IMR-90 (cell line): ENCODE measurements around the gene ZRANB3.

Experiments used
- BHLHE40 ChIP-seq: fragments of 150-350 bp; IDR thresholded peaks from 2 replicates; pipeline ENCODE4 v1.6.1; 2016; ENCODE audit warnings: mild to moderate bottlenecking, low read depth, low read length
- MXI1 ChIP-seq: IDR thresholded peaks from 2 replicates; pipeline ENCODE4 v1.6.1; 2012; ENCODE audit warnings: low read depth, mild to moderate bottlenecking, low read length, moderate library complexity, borderline replicate concordance
- POLR2A ChIP-seq: IDR thresholded peaks from 2 replicates; pipeline ENCODE4 v1.6.1; 2012; ENCODE audit warnings: mild to moderate bottlenecking, low read depth, low read length
- RAD21 ChIP-seq: IDR thresholded peaks from 2 replicates; pipeline ENCODE4 v1.6.1; 2012; ENCODE audit warnings: low read length, improper control_type of control experiment
- RCOR1 ChIP-seq: IDR thresholded peaks from 2 replicates; pipeline ENCODE4 v1.6.1; 2012; ENCODE audit warnings: mild to moderate bottlenecking, low read length, improper control_type of control experiment; ENCODE audit not compliant: insufficient replicate concordance
- RFX5 ChIP-seq: IDR thresholded peaks from 2 replicates; pipeline ENCODE4 v1.8.0; 2012; ENCODE audit warnings: low read depth, mild to moderate bottlenecking, low read length, moderate library complexity
- SMC3 ChIP-seq: fragments of 150-350 bp; IDR thresholded peaks from 2 replicates; pipeline ENCODE4 v1.6.1; 2016; ENCODE audit warnings: low read depth, mild to moderate bottlenecking, antibody characterized with exemption, low read length, moderate library complexity
- USF2 ChIP-seq: fragments of 150-350 bp; IDR thresholded peaks from 2 replicates; pipeline ENCODE4 v1.6.1; 2017; ENCODE audit warnings: mild to moderate bottlenecking, antibody characterized with exemption, low read length, low read depth
- TF ChIP-seq, protein P1 (sequence below): conservative IDR thresholded peaks from 2 replicates; pipeline ENCODE4 v1.5.1; 2012; ENCODE audit warnings: mild to moderate bottlenecking, low read depth, low read length, improper control_type of control experiment

DNA sequence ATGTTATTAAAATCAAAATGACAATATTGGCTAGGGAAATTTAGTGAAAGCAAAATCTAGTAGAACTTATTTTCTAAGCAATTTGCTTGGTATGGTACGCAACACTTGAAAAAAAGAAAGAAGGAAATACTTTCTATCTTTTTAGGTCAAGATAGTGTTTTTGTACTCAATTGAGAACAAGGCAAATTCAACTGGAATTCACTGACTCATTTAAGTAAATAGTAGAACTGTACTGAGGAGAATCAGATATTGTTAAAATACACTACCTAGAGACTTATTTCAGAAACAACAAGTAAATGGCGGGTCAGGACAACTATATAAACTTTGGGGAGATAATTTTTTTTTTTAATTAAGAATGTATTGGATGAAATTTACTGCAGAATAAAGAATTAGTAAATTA, 18.9 kb downstream of the ZRANB3 start:
- TF ChIP-seq, protein P1, sequence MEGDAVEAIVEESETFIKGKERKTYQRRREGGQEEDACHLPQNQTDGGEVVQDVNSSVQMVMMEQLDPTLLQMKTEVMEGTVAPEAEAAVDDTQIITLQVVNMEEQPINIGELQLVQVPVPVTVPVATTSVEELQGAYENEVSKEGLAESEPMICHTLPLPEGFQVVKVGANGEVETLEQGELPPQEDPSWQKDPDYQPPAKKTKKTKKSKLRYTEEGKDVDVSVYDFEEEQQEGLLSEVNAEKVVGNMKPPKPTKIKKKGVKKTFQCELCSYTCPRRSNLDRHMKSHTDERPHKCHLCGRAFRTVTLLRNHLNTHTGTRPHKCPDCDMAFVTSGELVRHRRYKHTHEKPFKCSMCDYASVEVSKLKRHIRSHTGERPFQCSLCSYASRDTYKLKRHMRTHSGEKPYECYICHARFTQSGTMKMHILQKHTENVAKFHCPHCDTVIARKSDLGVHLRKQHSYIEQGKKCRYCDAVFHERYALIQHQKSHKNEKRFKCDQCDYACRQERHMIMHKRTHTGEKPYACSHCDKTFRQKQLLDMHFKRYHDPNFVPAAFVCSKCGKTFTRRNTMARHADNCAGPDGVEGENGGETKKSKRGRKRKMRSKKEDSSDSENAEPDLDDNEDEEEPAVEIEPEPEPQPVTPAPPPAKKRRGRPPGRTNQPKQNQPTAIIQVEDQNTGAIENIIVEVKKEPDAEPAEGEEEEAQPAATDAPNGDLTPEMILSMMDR: no peak
- TF ChIP-seq RCOR1 (no peak), MXI1 (no peak), USF2 (no peak), POLR2A (no peak), SMC3 (no peak), RFX5 (no peak), RAD21 (no peak), BHLHE40 (no peak)
